K562 (cell line): ENCODE measurements around the gene RNASEH2C. TPM values are rescaled to one million over a fixed set of nuclear protein-coding genes. Genes with fewer than 3 reads are reported as not detected.
A peak's percentile ranks its signal among the peaks of the same experiment; 100 is the strongest.

Source experiments
- ATAC-seq: fragments of 200-7000 bp; cut with Tn5 transposase; 3 replicates; pipeline ENCODE4 v1.9.1; 2020; ENCODE audit warnings: moderate library complexity
- BruUV-seq: library from RNA; stranded (reverse); fragments of 400-500 nt; replicated peaks from 2 replicates; lab custom pipeline; 2021; lab: Mats Ljungman, UMichigan
- CTCF ChIA-PET: fragments of 300-600 bp; formaldehyde crosslinking; extraction: SDS; loops from one replicate; lab custom pipeline; 2021; ENCODE audit warnings: low intra/inter-chr PET ratio; lab: Yijun Ruan, JAX
- POLR2A ChIA-PET: fragments of 300-600, 350-650 bp; sonication (Branson Sonifier 250); formaldehyde crosslinking; extraction: SDS; loops from one replicate; lab custom pipeline; 2021; ENCODE audit warnings: antibody characterized with exemption, inconsistent platforms; lab: Yijun Ruan, JAX
- DNase-seq, 4 experiments: peaks; one replicate each; pipeline versions ENCODE4 v3.0.0 to v3.0.0-alpha.2; 2011 to 2018; ENCODE audit warnings: low spot score in 3 of 4, mixed read lengths in 3 of 4; ENCODE audit errors: extremely low read depth in 1 of 4
- FAIRE-seq: peaks from 2 replicates; lab custom pipeline; 2011; peaks lifted over from hg19 to GRCh38; lab: Jason Lieb, UNC
- H2AFZ ChIP-seq: 2 replicates; pipeline ENCODE4 v1.6.0; 2011; ENCODE audit warnings: low read depth, low read length, control low read depth, inconsistent platforms
- H3K27ac ChIP-seq: fragments of 200-600 bp; 3 replicates; pipeline ENCODE4 v1.8.0; 2011; ENCODE audit warnings: low read depth, mild to moderate bottlenecking, control low read depth, inconsistent platforms, low read length, moderate library complexity, mixed read lengths; ENCODE audit errors: extremely low read depth
- H3K27me3 ChIP-seq, 2 experiments: fragments of 300-600 bp in 1 of 2; 2 replicates in 1 of 2; 3 replicates in 1 of 2; pipeline versions ENCODE4 v1.6.0 to v1.8.0; 2011; ENCODE audit warnings: inconsistent platforms in 2 of 2, low read length in 2 of 2, mild to moderate bottlenecking in 1 of 2, mixed read lengths in 1 of 2, moderate library complexity in 1 of 2; ENCODE audit not compliant: control insufficient read depth in 2 of 2, insufficient read depth in 2 of 2
- H3K36me3 ChIP-seq: fragments of 300-600 bp; 3 replicates; pipeline ENCODE4 v1.8.0; 2011; ENCODE audit warnings: mild to moderate bottlenecking, low read length, inconsistent platforms; ENCODE audit not compliant: control insufficient read depth, insufficient read depth
- H3K4me1 ChIP-seq, 2 experiments: fragments of 200-600 bp in 1 of 2; replicated peaks in 1 of 2; 2 replicates in 1 of 2; 3 replicates in 1 of 2; pipeline versions ENCODE4 v1.5.1 to v1.8.0; 2011; ENCODE audit warnings: inconsistent platforms in 2 of 2, low read length in 2 of 2, mild to moderate bottlenecking in 1 of 2, mixed read lengths in 1 of 2, moderate library complexity in 1 of 2; ENCODE audit not compliant: control insufficient read depth in 2 of 2, insufficient read depth in 2 of 2
- H3K4me2 ChIP-seq: 2 replicates; pipeline ENCODE4 v1.6.1; 2011; ENCODE audit warnings: low read length, control low read depth, inconsistent platforms, mixed read lengths; ENCODE audit not compliant: insufficient read depth
- H3K4me3 ChIP-seq: fragments of 200-600 bp; sonication (generic), shearing (Covaris generic); 2 replicates; pipeline ENCODE4 v1.5.1; 2016; ENCODE audit warnings: control low read depth, inconsistent platforms
- H3K79me2 ChIP-seq: fragments of 200-600 bp; 3 replicates; pipeline ENCODE4 v1.8.0; 2011; ENCODE audit warnings: low read length, inconsistent platforms; ENCODE audit not compliant: control insufficient read depth, insufficient read depth
- H3K9ac ChIP-seq, 2 experiments: 2 replicates each; pipeline versions ENCODE4 v1.6.0 to v1.6.1; 2011; ENCODE audit warnings: low read depth in 2 of 2, low read length in 2 of 2, control low read depth in 1 of 2, inconsistent platforms in 1 of 2, mild to moderate bottlenecking in 1 of 2, mixed read lengths in 1 of 2; ENCODE audit not compliant: insufficient read depth in 1 of 2
- H3K9me1 ChIP-seq: one replicate; pipeline ENCODE4 v1.6.0; 2011; ENCODE audit warnings: inconsistent platforms, mild to moderate bottlenecking, low read length, moderate library complexity; ENCODE audit not compliant: control insufficient read depth, insufficient read depth
- H3K9me3 ChIP-seq: replicated peaks from 2 replicates; pipeline ENCODE4 v1.5.1; 2011; ENCODE audit warnings: low read depth, low read length, inconsistent platforms; ENCODE audit not compliant: control insufficient read depth, insufficient read depth
- H4K20me1 ChIP-seq: replicated peaks from 2 replicates; pipeline ENCODE4 v1.6.1; 2011; ENCODE audit warnings: low read length, inconsistent platforms, mixed read lengths; ENCODE audit not compliant: control insufficient read depth, insufficient read depth
- BCOR ChIP-seq: fragments of 450-650 bp; IDR thresholded peaks from 2 replicates; pipeline ENCODE4 v1.6.1; 2016
- CAMTA2 ChIP-seq: fragments of 250-450 bp; sonication (Bioruptor Pico); conservative IDR thresholded peaks from 2 replicates; pipeline ENCODE4 v1.5.1; 2022
- HDAC8 ChIP-seq: fragments of 450-650 bp; IDR thresholded peaks from 2 replicates; pipeline ENCODE4 v1.6.1; 2016; ENCODE audit warnings: mild to moderate bottlenecking, missing genetic modification characterization, moderate library complexity, missing compliant biosample characterization
- HNRNPK ChIP-seq: fragments of 200-400 bp; formaldehyde crosslinking; IDR thresholded peaks from one replicate; pipeline ENCODE4 v1.6.1; 2018; ENCODE audit warnings: mild to moderate bottlenecking, low read depth, low read length; ENCODE audit not compliant: poor library complexity, severe bottlenecking
- LARP7 ChIP-seq: fragments of 450-650 bp; IDR thresholded peaks from 2 replicates; pipeline ENCODE4 v1.6.1; 2016
- RAD21 ChIP-seq, 2 experiments: fragments of 250-450 bp in 1 of 2; fragments of 450-650 bp in 1 of 2; sonication (Bioruptor Pico) in 1 of 2; formaldehyde crosslinking in 1 of 2; IDR thresholded peaks in 1 of 2; conservative IDR thresholded peaks in 1 of 2; 2 replicates each; pipeline versions ENCODE4 v1.4.0 to v1.8.0; 2020 to 2022; ENCODE audit warnings: mild to moderate bottlenecking in 2 of 2, moderate library complexity in 1 of 2
- RBBP5 ChIP-seq: fragments of 200-600 bp; sonication (generic); IDR thresholded peaks from 2 replicates; pipeline ENCODE4 v1.6.1; 2012; ENCODE audit warnings: borderline replicate concordance, mild to moderate bottlenecking, low read length, control low read depth, inconsistent platforms; ENCODE audit not compliant: insufficient read depth, poor library complexity, severe bottlenecking
- RCOR1 ChIP-seq, 2 experiments: IDR thresholded peaks; 2 replicates each; pipeline ENCODE4 v1.6.1; 2012; ENCODE audit warnings: low read depth in 2 of 2, low read length in 2 of 2, borderline replicate concordance in 1 of 2, improper control_type of control experiment in 1 of 2
- ZBTB8A ChIP-seq: fragments of 450-650 bp; IDR thresholded peaks from 2 replicates; pipeline ENCODE4 v1.6.1; 2018; ENCODE audit warnings: mild to moderate bottlenecking, moderate library complexity; ENCODE audit not compliant: partially characterized antibody
- ZFX ChIP-seq: sonication (generic); formaldehyde crosslinking; IDR thresholded peaks from 2 replicates; pipeline ENCODE4 v1.8.0; 2022; ENCODE audit warnings: mild to moderate bottlenecking, missing genetic modification reagents, moderate library complexity
- ZNF384 ChIP-seq: IDR thresholded peaks from 2 replicates; pipeline ENCODE4 v1.6.1; 2012; ENCODE audit warnings: low read depth, low read length, improper control_type of control experiment
- ZNF584 ChIP-seq: fragments of 200-800 bp; sonication (Bioruptor generic); IDR thresholded peaks from 2 replicates; pipeline ENCODE4 v1.6.1; 2016; ENCODE audit warnings: low read depth, mild to moderate bottlenecking, missing genetic modification characterization, missing compliant biosample characterization
- WGBS: fragments of 100-300 bp; shearing (Covaris generic); methylation state at CpG from one replicate; pipeline ENCODE4 v1.1.6; 2016; ENCODE audit warnings: low coverage, mixed read lengths; ENCODE audit not compliant: insufficient coverage; ENCODE audit errors: missing lambda C conversion rate; 5-methylcytosine and 5-hydroxymethylcytosine counted together
- in situ Hi-C: fragments of 300-500 bp; cut with MboI; formaldehyde crosslinking; loops from 4 replicates; pipeline ENCODE4 v1.15.0; 2018; ENCODE audit warnings: inconsistent platforms, mixed read lengths
- intact Hi-C: fragments of 100-400 bp; cut with micrococcal nuclease; formaldehyde crosslinking; loops from 2 replicates; pipeline ENCODE4 v1.14.2; 2022
- polyA plus RNA-seq, 8 experiments: library from polyadenylated mRNA; depleted of rRNA in 4 of 8; stranded (reverse) in 5 of 8; unstranded in 3 of 8; fragments of >200 nt; fragmentation: Nextera tagmentation in 2 of 8; fragmentation: Illumina TruSeq in 1 of 8; extraction: Ambion mirVana in 2 of 8; extraction: Trizol in 1 of 8; gene quantifications; 2 replicates each; pipeline versions ENCODE4 v1.2.1 to v1.2.3, GENCODE V29; 2011 to 2014; ENCODE audit warnings: inconsistent platforms in 1 of 8, missing spikeins in 1 of 8
- total RNA-seq, 7 experiments: library from RNA; depleted of rRNA in 6 of 7; stranded (reverse); fragments of >200 nt in 6 of 7; fragmentation: Illumina TruSeq in 2 of 7; extraction: Trizol in 2 of 7; gene quantifications; 2 replicates each; pipeline versions ENCODE4 v1.2.1 to v1.2.3, GENCODE V29; 2011 to 2021; ENCODE audit warnings: low replicate concordance in 1 of 7
- TF ChIP-seq, protein P1 (sequence below): fragments of 250-450 bp; sonication (Bioruptor Pico); IDR thresholded peaks from 2 replicates; pipeline ENCODE4 v1.4.0; 2020; ENCODE audit warnings: mild to moderate bottlenecking, moderate library complexity, borderline replicate concordance
- TF ChIP-seq, protein P2 (sequence below), 3 experiments: IDR thresholded peaks in 2 of 3; conservative IDR thresholded peaks in 1 of 3; 2 replicates each; pipeline ENCODE4 v1.5.1; 2011 to 2012; ENCODE audit warnings: low read length in 3 of 3, mild to moderate bottlenecking in 3 of 3, control low read depth in 2 of 3, improper control_type of control experiment in 1 of 3, inconsistent platforms in 1 of 3, low read depth in 1 of 3, mixed read lengths in 1 of 3, moderate library complexity in 1 of 3; ENCODE audit not compliant: insufficient read depth in 2 of 3

RNASEH2C gene
- total and polyA plus RNA-seq, 9 of the 15 experiments (the other 6 are each of a cell fraction or from before 2014, with no cell fraction given), result 5.4 to 78.2 (median 15.6) TPM

DNA sequence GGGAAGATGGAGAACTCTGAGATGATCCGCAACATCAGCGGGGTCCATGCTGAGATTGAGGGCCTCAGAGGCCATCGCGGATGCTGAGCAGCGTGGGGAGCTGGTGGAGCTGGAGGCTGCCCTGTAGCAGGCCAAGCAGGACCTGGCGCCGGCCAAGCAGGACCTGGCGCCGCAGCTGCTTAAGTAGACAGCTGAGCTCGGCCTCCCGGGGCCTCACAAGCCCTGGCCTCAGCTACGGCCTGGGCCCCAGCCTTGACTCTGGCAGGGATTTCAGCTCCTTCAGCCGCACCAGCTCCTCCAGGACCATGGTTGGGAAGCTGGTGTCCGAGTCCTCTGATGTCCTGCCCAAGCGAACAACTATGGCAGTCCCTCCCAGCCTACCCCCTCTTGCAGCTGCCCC is 7.3 kb upstream of the RNASEH2C start (continued):
- TF ChIP-seq HNRNPK (no peak), ZBTB8A (no peak), RBBP5 (no peak), BCOR (no peak), ZNF584 (no peak), ZFX (CRISPR knock-in tag) (no peak), LARP7 (no peak)
- TF ChIP-seq, protein P1, sequence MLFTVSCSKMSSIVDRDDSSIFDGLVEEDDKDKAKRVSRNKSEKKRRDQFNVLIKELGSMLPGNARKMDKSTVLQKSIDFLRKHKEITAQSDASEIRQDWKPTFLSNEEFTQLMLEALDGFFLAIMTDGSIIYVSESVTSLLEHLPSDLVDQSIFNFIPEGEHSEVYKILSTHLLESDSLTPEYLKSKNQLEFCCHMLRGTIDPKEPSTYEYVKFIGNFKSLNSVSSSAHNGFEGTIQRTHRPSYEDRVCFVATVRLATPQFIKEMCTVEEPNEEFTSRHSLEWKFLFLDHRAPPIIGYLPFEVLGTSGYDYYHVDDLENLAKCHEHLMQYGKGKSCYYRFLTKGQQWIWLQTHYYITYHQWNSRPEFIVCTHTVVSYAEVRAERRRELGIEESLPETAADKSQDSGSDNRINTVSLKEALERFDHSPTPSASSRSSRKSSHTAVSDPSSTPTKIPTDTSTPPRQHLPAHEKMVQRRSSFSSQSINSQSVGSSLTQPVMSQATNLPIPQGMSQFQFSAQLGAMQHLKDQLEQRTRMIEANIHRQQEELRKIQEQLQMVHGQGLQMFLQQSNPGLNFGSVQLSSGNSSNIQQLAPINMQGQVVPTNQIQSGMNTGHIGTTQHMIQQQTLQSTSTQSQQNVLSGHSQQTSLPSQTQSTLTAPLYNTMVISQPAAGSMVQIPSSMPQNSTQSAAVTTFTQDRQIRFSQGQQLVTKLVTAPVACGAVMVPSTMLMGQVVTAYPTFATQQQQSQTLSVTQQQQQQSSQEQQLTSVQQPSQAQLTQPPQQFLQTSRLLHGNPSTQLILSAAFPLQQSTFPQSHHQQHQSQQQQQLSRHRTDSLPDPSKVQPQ (CRISPR knock-in tag), result no peak

DNA sequence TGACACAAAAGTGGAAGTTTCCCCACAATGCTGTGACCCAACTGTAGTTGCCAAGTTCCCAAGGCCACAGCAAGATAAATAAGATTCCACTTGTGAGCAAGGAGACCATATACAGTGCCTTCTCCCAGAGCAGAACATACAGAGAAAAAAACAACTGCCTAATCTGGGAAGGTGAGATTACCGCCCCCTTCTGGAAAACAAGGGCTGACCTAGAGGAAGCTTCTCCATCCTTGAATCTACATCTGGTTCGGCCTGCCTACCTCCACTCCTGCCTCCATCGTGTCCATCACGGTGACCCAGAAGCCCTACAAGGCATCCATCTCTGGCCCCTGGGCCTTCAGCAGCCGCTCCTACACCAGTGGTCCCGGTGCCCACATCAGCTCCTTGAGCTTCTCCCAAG is 6.1 kb upstream of the RNASEH2C start:
- BruUV-seq, result no TSS peak
- Histone ChIP-seq H4K20me1 (no peaks in the 10 kb centered on the region), H3K79me2 (no peaks in the 10 kb centered on the region), H3K9me1 (no peaks in the 10 kb centered on the region), H3K27me3 (peaks cover 0 to 9% of the 10 kb centered on the region in 2 experiments; a peak in 2 of 5 replicates), H3K27ac (no peak overlapping the region), H3K4me2 (no peak overlapping the region), H3K4me3 (no peak overlapping the region), H3K36me3 (no peaks in the 10 kb centered on the region), H3K9ac (no peak overlapping the region), H2AFZ (peak overlapping the region; percentile 65), H3K4me1 (peaks cover 3 to 6% of the 10 kb centered on the region in 2 experiments; a peak in 3 of 5 replicates), H3K9me3 (no peaks in the 10 kb centered on the region)
- WGBS, result 1% methylated on average over 6 of the region's 6 CpGs
- peak in 2 of 4 experiments; percentile 27 to 40 for DNase-seq
- peak; percentile 82 for FAIRE-seq
- intact Hi-C loops, result no loop called here
- CTCF ChIA-PET, result no interaction called here
- in situ Hi-C loops, result no loop called here
- peak; percentile 87 for ATAC-seq
- POLR2A ChIA-PET, result interaction anchor here (0.5 kb wide), 1 partner anchor 213 kb away, joined by 3 read pairs; no protein-coding TSS in a partner anchor
- TF ChIP-seq HDAC8 (tag) (no peak), RCOR1 (IDR thresholded peaks at IDR 0.05; ENCODE audit: borderline replicate concordance in 1 of 2, low read depth in 2 of 2, low read length in 2 of 2) (0 out of 4 replicates have a peak, but pooled peaks of 1 of the 2 experiments have one; percentile 32), CAMTA2 (CRISPR knock-in tag) (no peak), ZNF384 (peak; percentile 58; the same call in 1 of the 2 replicates), RAD21 (CRISPR knock-in tag; conservative IDR thresholded peaks at IDR 0.05 in 1 of 2, IDR thresholded peaks at IDR 0.05 in 1 of 2) (peak; percentile 20 to 42; a peak in 1 of 4 replicates)
- TF ChIP-seq, protein P2, sequence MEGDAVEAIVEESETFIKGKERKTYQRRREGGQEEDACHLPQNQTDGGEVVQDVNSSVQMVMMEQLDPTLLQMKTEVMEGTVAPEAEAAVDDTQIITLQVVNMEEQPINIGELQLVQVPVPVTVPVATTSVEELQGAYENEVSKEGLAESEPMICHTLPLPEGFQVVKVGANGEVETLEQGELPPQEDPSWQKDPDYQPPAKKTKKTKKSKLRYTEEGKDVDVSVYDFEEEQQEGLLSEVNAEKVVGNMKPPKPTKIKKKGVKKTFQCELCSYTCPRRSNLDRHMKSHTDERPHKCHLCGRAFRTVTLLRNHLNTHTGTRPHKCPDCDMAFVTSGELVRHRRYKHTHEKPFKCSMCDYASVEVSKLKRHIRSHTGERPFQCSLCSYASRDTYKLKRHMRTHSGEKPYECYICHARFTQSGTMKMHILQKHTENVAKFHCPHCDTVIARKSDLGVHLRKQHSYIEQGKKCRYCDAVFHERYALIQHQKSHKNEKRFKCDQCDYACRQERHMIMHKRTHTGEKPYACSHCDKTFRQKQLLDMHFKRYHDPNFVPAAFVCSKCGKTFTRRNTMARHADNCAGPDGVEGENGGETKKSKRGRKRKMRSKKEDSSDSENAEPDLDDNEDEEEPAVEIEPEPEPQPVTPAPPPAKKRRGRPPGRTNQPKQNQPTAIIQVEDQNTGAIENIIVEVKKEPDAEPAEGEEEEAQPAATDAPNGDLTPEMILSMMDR (IDR thresholded peaks at IDR 0.05 in 2 of 3, conservative IDR thresholded peaks at IDR 0.05 in 1 of 3; ENCODE audit: insufficient read depth in 2 of 3, low read depth in 1 of 3, low read length in 3 of 3), result peak; percentile 52 to 60 (median 58)
